ENCODE measurements around the gene KCNQ1. TPM values are rescaled to one million over a fixed set of nuclear protein-coding genes. Genes with fewer than 3 reads are reported as not detected.

Gene KCNQ1
- total RNA-seq, 1 experiment from 2014 or later: not detected

DNA sequence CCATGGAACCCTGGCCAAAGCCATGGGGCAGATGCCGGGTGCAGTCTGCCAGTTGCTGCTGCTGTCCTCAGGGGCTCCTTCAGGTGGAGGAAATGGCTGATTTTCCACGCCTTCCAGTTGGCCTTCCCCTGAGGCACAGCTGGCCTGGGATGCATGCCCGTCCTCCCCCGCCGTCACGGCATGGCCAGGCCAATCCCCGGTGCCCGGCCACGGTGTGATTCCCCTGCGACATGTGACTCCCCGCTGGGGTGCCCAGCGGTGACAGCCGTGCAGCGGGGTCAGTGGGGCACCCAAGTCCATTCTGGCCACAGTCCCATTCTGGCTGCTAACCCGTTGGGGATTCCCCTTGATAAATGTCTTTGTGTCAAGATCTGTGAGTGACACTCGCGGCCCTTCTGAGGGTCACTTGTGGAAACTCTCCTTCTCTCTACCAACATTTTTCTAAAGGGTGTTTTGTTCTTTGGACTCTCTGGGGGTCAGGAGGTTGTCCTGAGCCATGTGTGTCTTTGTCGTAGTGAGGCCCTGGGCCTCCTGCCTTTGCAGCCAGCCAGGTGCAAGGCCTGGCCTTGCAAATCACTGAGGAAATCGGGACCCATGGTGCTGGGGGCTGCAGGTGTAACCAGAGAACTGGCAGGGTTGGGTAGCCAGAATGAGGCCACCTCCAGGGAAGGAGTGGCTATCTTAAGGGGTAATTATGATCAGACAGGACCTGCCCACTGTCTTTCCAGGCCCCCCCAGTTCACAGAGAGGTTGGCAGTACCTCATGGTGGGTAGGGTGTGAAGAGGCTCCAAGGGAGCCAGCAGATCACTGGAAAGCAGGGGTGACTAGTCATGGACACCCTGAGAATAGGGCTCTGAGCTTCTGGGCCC lies 217.9 kb downstream of the KCNQ1 start:
- DNase-seq: no peak
- no peaks in the 10 kb centered on the region for H3F3A ChIP-seq (ENCODE audit: insufficient read depth, low read depth)
- H3K4me2 ChIP-seq: no peak overlapping the region
- H4K20me1 ChIP-seq (ENCODE audit: insufficient read depth): no peaks in the 10 kb centered on the region
- TF ChIP-seq, protein P1, sequence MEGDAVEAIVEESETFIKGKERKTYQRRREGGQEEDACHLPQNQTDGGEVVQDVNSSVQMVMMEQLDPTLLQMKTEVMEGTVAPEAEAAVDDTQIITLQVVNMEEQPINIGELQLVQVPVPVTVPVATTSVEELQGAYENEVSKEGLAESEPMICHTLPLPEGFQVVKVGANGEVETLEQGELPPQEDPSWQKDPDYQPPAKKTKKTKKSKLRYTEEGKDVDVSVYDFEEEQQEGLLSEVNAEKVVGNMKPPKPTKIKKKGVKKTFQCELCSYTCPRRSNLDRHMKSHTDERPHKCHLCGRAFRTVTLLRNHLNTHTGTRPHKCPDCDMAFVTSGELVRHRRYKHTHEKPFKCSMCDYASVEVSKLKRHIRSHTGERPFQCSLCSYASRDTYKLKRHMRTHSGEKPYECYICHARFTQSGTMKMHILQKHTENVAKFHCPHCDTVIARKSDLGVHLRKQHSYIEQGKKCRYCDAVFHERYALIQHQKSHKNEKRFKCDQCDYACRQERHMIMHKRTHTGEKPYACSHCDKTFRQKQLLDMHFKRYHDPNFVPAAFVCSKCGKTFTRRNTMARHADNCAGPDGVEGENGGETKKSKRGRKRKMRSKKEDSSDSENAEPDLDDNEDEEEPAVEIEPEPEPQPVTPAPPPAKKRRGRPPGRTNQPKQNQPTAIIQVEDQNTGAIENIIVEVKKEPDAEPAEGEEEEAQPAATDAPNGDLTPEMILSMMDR (conservative IDR thresholded peaks at IDR 0.05): no peak
- no peak for TF ChIP-seq EZH2 (IDR thresholded peaks at IDR 0.05; ENCODE audit: low read depth)
- H3K4me1 ChIP-seq (replicated peaks; ENCODE audit: insufficient read depth): no peaks in the 10 kb centered on the region
- intact Hi-C loops (cut with micrococcal nuclease; ENCODE audit: unreplicated experiment): no loop called here
- peaks cover 12% of the 10 kb centered on the region; the same call in 1 of the 2 replicates for H3K9me3 ChIP-seq (ENCODE audit: insufficient read depth, low read depth)
- CTCF ChIA-PET: no interaction called here
- no peaks in the 10 kb centered on the region for H3K36me3 ChIP-seq (ENCODE audit: low read depth)
- H3K27ac ChIP-seq: no peak overlapping the region
- no peaks in the 10 kb centered on the region for H3K27me3 ChIP-seq (ENCODE audit: insufficient read depth, low read depth)
- BruUV-seq (replicated peaks): no TSS peak
- no peaks in the 10 kb centered on the region for H3K9me2 ChIP-seq (ENCODE audit: insufficient read depth)
- no peak overlapping the region for H2AFZ ChIP-seq
- H3K79me2 ChIP-seq (ENCODE audit: low read depth): no peaks in the 10 kb centered on the region
- no peak overlapping the region for H3K4me3 ChIP-seq
- POLR2A ChIA-PET (ENCODE audit: unreplicated experiment): no interaction called here

DNA sequence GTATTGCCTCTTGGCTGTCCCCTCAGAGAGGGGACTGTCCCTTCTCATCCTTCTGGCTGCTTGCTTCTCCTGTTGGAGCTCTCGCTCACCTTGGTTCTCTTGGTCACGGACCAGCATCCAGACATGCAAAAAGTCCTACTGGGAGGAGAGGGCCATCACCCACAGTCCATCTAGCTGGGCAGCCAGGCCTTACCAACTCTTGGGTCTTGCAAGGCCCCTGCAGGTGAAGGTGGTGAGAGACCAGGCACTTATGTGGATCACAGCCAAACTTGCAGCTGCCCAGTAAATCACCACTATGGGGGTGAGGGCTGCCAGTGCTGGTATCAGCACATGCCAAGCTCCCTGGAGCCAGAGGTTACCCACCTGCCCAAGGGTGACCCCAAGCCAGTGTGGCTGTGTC lies 218.7 kb downstream of the KCNQ1 start:
- Histone ChIP-seq H3K79me2 (ENCODE audit: low read depth) (no peaks in the 10 kb centered on the region), H2AFZ (no peak overlapping the region), H3K4me1 (replicated peaks; ENCODE audit: insufficient read depth) (no peaks in the 10 kb centered on the region), H3K9me2 (ENCODE audit: insufficient read depth) (no peaks in the 10 kb centered on the region), H3K9me3 (ENCODE audit: insufficient read depth, low read depth) (peaks cover 12% of the 10 kb centered on the region; the same call in 1 of the 2 replicates), H4K20me1 (ENCODE audit: insufficient read depth) (no peaks in the 10 kb centered on the region), H3F3A (ENCODE audit: insufficient read depth, low read depth) (no peaks in the 10 kb centered on the region), H3K27me3 (ENCODE audit: insufficient read depth, low read depth) (no peaks in the 10 kb centered on the region), H3K4me2 (no peak overlapping the region), H3K36me3 (ENCODE audit: low read depth) (no peaks in the 10 kb centered on the region), H3K27ac (no peak overlapping the region), H3K4me3 (no peak overlapping the region)
- intact Hi-C loops (cut with micrococcal nuclease; ENCODE audit: unreplicated experiment): no loop called here
- CTCF ChIA-PET: no interaction called here
- DNase-seq: no peak
- no TSS peak for BruUV-seq (replicated peaks)
- POLR2A ChIA-PET (ENCODE audit: unreplicated experiment): no interaction called here
- no peak for TF ChIP-seq EZH2 (IDR thresholded peaks at IDR 0.05; ENCODE audit: low read depth)
- TF ChIP-seq, protein P1 (conservative IDR thresholded peaks at IDR 0.05): no peak

DNA sequence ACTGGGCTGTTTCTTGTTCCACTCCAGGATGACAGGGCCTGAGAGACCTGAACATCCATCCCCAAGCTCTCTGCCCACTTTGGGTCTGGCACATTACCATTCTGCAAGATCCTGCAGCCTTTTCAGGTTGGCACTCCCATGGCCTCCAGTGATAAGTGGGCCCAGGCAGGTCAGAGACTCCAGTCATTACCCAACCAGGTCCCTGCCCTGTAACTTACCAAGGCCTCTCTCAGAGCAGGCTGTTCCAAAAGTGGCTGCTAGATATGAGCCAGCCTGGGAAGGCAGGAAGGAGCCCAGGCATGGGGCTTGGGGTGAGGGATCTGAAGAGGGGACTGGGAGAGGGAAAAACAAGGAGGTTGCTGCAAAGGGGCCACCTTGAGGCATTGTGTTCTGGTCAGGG lies 219.1 kb downstream of the KCNQ1 start:
- intact Hi-C loops (cut with micrococcal nuclease; ENCODE audit: unreplicated experiment): no loop called here

More for the DNA sequence above, 219.1 kb downstream of the KCNQ1 start:
- Histone ChIP-seq H3K9me2 (ENCODE audit: insufficient read depth) (no peaks in the 10 kb centered on the region), H3K36me3 (ENCODE audit: low read depth) (no peaks in the 10 kb centered on the region), H3K79me2 (ENCODE audit: low read depth) (no peaks in the 10 kb centered on the region), H2AFZ (no peak overlapping the region), H4K20me1 (ENCODE audit: insufficient read depth) (no peaks in the 10 kb centered on the region), H3K4me2 (no peak overlapping the region), H3K4me3 (no peak overlapping the region), H3K4me1 (replicated peaks; ENCODE audit: insufficient read depth) (no peaks in the 10 kb centered on the region), H3F3A (ENCODE audit: insufficient read depth, low read depth) (no peaks in the 10 kb centered on the region), H3K9me3 (ENCODE audit: insufficient read depth, low read depth) (peaks cover 11% of the 10 kb centered on the region; the same call in 1 of the 2 replicates), H3K27ac (no peak overlapping the region), H3K27me3 (ENCODE audit: insufficient read depth, low read depth) (no peaks in the 10 kb centered on the region)
- BruUV-seq (replicated peaks): no TSS peak
- POLR2A ChIA-PET (ENCODE audit: unreplicated experiment): no interaction called here
- CTCF ChIA-PET: no interaction called here
- TF ChIP-seq EZH2 (IDR thresholded peaks at IDR 0.05; ENCODE audit: low read depth): no peak
- TF ChIP-seq, protein P1 (conservative IDR thresholded peaks at IDR 0.05): no peak
- no peak for DNase-seq
